ENCODE results near the gene KCNRG. TPM values are rescaled to one million over a fixed set of nuclear protein-coding genes. Genes with fewer than 3 reads are reported as not detected.
"Not testable (repeated sequence)": the region's sequence is repeated elsewhere in the genome, so short reads cannot be mapped to it uniquely, and the experiment has no call there.

KCNRG gene
- 20.7 TPM for total RNA-seq

GRCh38 chr13:50015258-50015657, at the start of gene KCNRG:
Gene KCNRG (plus strand): TSS chr13:50015444. CDS start chr13:50015494, 50 bp downstream.
- no peak for DNase-seq

GRCh38 chr13:49967456-49967855, 47.8 kb upstream of the KCNRG start:
- DNase-seq, result no peak

- no peak for DNase-seq
Observed at GRCh38 chr13:49972709-49973108, 42.5 kb upstream of the KCNRG start.

GRCh38 chr13:49975826-49976225, 39.4 kb upstream of the KCNRG start:
- DNase-seq, result no peak

- DNase-seq, result peak; percentile 5
Observed at GRCh38 chr13:49976314-49977258, 38.7 kb upstream of the KCNRG start.

- DNase-seq, result no peak
Observed at GRCh38 chr13:49977992-49978391, 37.3 kb upstream of the KCNRG start.

GRCh38 chr13:49980266-49980665, 35.0 kb upstream of the KCNRG start:
- DNase-seq, result no peak

GRCh38 chr13:49985129-49985528, 30.1 kb upstream of the KCNRG start:
- DNase-seq, result no peak

GRCh38 chr13:49986471-49986870, 28.8 kb upstream of the KCNRG start:
- no peak for DNase-seq

- not testable (repeated sequence) for DNase-seq
Observed at GRCh38 chr13:49990612-49991011, 24.6 kb upstream of the KCNRG start.

GRCh38 chr13:49993111-49993510, 22.1 kb upstream of the KCNRG start:
- DNase-seq, result no peak

GRCh38 chr13:49993666-49994065, 21.6 kb upstream of the KCNRG start:
- no peak for DNase-seq

GRCh38 chr13:49995625-49996101, 19.6 kb upstream of the KCNRG start:
- no peak for DNase-seq

GRCh38 chr13:49996161-49996915, 18.9 kb upstream of the KCNRG start:
- peak; percentile 87 for DNase-seq

- peak; percentile 87 for DNase-seq
Observed at GRCh38 chr13:49996951-49997895, 18.0 kb upstream of the KCNRG start, which contains the start of gene TRIM13. Gene TRIM13 (plus strand): TSS chr13:49997042. CDS start chr13:50011941, 14,899 bp downstream.

GRCh38 chr13:49997955-49998354, 17.3 kb upstream of the KCNRG start:
- DNase-seq, result no peak

- no peak for DNase-seq
Observed at GRCh38 chr13:49998714-49999624, 16.3 kb upstream of the KCNRG start.

- DNase-seq, result no peak
Observed at GRCh38 chr13:50001287-50001686, 14.0 kb upstream of the KCNRG start.

GRCh38 chr13:50006426-50007135, 8.7 kb upstream of the KCNRG start:
- no peak for DNase-seq

- DNase-seq, result peak; percentile 17
Observed at GRCh38 chr13:50011461-50011860, 3.8 kb upstream of the KCNRG start.

Measured in occipital lobe (tissue), 2 donors.